ENCODE measurements around the gene SEL1L. TPM values are rescaled to one million over a fixed set of nuclear protein-coding genes. Genes with fewer than 3 reads are reported as not detected.
"Not testable (repeated sequence)": the region's sequence is repeated elsewhere in the genome, so short reads cannot be mapped to it uniquely, and the experiment has no call there.

SEL1L gene
- total and polyA plus RNA-seq, 2 experiments from 2014 or later, result 20.6 to 22.6 TPM

GRCh38 chr14:81465003-81465392 lies 68.7 kb downstream of the SEL1L start:
- ATAC-seq; H3K27me3 Mint-ChIP-seq (ENCODE audit: insufficient read depth, low read depth, poor library complexity); H3K4me1 ChIP-seq (ENCODE audit: insufficient read depth); H3K9me2 ChIP-seq (ENCODE audit: insufficient read depth); H3F3A ChIP-seq (replicated peaks; ENCODE audit: low read depth); H3K36me3 ChIP-seq (ENCODE audit: insufficient read depth); H3K79me2 ChIP-seq (replicated peaks; ENCODE audit: insufficient read depth); H3K4me1 Mint-ChIP-seq; H3K27ac ChIP-seq (ENCODE audit: low read depth); H3K27me3 ChIP-seq (ENCODE audit: insufficient read depth); H4K20me1 ChIP-seq (replicated peaks; ENCODE audit: insufficient read depth); H3K27ac Mint-ChIP-seq; H3K36me3 Mint-ChIP-seq (ENCODE audit: low read depth); DNase-seq (ENCODE audit: low spot score): not testable (repeated sequence)
- Mint-ChIP-seq H3K4me3 (peak overlapping the region; percentile 63; the same call in 2 of the 3 replicates), H3K9me3 (peaks cover 10% of the 10 kb centered on the region)
- peak overlapping the region; percentile 52 for H3K4me2 ChIP-seq
- H3K4me3 ChIP-seq, result peak overlapping the region; percentile 41
- H2AFZ ChIP-seq, result peak overlapping the region; percentile 82; the same call in 1 of the 2 replicates

- peaks cover 3% of the 10 kb centered on the region for H3K27me3 Mint-ChIP-seq (ENCODE audit: insufficient read depth, low read depth, poor library complexity)
- Histone ChIP-seq H3K79me2 (replicated peaks; ENCODE audit: insufficient read depth) (no peaks in the 10 kb centered on the region), H3K9me2 (ENCODE audit: insufficient read depth) (no peaks in the 10 kb centered on the region), H3K27me3 (ENCODE audit: insufficient read depth) (no peaks in the 10 kb centered on the region), H3K27ac (ENCODE audit: low read depth) (no peak overlapping the region), H3K4me2 (peak overlapping the region; percentile 52), H4K20me1 (replicated peaks; ENCODE audit: insufficient read depth) (no peaks in the 10 kb centered on the region), H3K4me1 (ENCODE audit: insufficient read depth) (no peaks in the 10 kb centered on the region), H3F3A (replicated peaks; ENCODE audit: low read depth) (no peaks in the 10 kb centered on the region), H2AFZ (peak overlapping the region; percentile 82; the same call in 1 of the 2 replicates), H3K4me3 (peak overlapping the region; percentile 41), H3K36me3 (ENCODE audit: insufficient read depth) (no peaks in the 10 kb centered on the region)
- DNase-seq (ENCODE audit: low spot score), result peak; percentile 80
- no peaks in the 10 kb centered on the region for H3K4me1 Mint-ChIP-seq
- peaks cover 10% of the 10 kb centered on the region for H3K9me3 Mint-ChIP-seq
- TF ChIP-seq EZH2phosphoT487 (IDR thresholded peaks at IDR 0.05; ENCODE audit: unreplicated experiment) (no peak), CREB1 (CRISPR knock-in tag; IDR thresholded peaks at IDR 0.05; ENCODE audit: low read depth) (no peak), ZNF331 (CRISPR knock-in tag; IDR thresholded peaks at IDR 0.05; ENCODE audit: low read depth) (no peak), CTCF (conservative IDR thresholded peaks at IDR 0.05; ENCODE audit: low read depth in 2 of 2) (peak; percentile 84 to 98)
- TF ChIP-seq, protein P1, sequence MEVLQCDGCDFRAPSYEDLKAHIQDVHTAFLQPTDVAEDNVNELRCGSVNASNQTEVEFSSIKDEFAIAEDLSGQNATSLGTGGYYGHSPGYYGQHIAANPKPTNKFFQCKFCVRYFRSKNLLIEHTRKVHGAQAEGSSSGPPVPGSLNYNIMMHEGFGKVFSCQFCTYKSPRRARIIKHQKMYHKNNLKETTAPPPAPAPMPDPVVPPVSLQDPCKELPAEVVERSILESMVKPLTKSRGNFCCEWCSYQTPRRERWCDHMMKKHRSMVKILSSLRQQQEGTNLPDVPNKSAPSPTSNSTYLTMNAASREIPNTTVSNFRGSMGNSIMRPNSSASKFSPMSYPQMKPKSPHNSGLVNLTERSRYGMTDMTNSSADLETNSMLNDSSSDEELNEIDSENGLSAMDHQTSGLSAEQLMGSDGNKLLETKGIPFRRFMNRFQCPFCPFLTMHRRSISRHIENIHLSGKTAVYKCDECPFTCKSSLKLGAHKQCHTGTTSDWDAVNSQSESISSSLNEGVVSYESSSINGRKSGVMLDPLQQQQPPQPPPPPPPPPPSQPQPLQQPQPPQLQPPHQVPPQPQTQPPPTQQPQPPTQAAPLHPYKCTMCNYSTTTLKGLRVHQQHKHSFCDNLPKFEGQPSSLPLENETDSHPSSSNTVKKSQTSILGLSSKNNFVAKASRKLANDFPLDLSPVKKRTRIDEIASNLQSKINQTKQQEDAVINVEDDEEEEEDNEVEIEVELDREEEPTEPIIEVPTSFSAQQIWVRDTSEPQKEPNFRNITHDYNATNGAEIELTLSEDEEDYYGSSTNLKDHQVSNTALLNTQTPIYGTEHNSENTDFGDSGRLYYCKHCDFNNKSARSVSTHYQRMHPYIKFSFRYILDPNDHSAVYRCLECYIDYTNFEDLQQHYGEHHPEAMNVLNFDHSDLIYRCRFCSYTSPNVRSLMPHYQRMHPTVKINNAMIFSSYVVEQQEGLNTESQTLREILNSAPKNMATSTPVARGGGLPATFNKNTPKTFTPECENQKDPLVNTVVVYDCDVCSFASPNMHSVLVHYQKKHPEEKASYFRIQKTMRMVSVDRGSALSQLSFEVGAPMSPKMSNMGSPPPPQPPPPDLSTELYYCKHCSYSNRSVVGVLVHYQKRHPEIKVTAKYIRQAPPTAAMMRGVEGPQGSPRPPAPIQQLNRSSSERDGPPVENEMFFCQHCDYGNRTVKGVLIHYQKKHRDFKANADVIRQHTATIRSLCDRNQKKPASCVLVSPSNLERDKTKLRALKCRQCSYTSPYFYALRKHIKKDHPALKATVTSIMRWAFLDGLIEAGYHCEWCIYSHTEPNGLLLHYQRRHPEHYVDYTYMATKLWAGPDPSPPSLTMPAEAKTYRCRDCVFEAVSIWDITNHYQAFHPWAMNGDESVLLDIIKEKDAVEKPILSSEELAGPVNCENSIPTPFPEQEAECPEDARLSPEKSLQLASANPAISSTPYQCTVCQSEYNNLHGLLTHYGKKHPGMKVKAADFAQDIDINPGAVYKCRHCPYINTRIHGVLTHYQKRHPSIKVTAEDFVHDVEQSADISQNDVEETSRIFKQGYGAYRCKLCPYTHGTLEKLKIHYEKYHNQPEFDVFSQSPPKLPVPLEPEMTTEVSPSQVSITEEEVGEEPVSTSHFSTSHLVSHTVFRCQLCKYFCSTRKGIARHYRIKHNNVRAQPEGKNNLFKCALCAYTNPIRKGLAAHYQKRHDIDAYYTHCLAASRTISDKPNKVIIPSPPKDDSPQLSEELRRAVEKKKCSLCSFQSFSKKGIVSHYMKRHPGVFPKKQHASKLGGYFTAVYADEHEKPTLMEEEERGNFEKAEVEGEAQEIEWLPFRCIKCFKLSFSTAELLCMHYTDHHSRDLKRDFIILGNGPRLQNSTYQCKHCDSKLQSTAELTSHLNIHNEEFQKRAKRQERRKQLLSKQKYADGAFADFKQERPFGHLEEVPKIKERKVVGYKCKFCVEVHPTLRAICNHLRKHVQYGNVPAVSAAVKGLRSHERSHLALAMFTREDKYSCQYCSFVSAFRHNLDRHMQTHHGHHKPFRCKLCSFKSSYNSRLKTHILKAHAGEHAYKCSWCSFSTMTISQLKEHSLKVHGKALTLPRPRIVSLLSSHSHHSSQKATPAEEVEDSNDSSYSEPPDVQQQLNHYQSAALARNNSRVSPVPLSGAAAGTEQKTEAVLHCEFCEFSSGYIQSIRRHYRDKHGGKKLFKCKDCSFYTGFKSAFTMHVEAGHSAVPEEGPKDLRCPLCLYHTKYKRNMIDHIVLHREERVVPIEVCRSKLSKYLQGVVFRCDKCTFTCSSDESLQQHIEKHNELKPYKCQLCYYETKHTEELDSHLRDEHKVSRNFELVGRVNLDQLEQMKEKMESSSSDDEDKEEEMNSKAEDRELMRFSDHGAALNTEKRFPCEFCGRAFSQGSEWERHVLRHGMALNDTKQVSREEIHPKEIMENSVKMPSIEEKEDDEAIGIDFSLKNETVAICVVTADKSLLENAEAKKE (CRISPR knock-in tag; IDR thresholded peaks at IDR 0.05), result no peak
- ATAC-seq, result peak; percentile 55
- peak overlapping the region; percentile 63; the same call in 2 of the 3 replicates for H3K4me3 Mint-ChIP-seq
- H3K36me3 Mint-ChIP-seq (ENCODE audit: low read depth), result peaks cover 5% of the 10 kb centered on the region; the same call in 1 of the 3 replicates
- no peak overlapping the region for H3K27ac Mint-ChIP-seq
Observed at GRCh38 chr14:81464253-81465002, 69.2 kb downstream of the SEL1L start.

- H3K27me3 ChIP-seq (ENCODE audit: insufficient read depth); H2AFZ ChIP-seq; H3K9me2 ChIP-seq (ENCODE audit: insufficient read depth); H3K79me2 ChIP-seq (replicated peaks; ENCODE audit: insufficient read depth); H4K20me1 ChIP-seq (replicated peaks; ENCODE audit: insufficient read depth); H3K4me3 Mint-ChIP-seq; ATAC-seq; H3K4me1 ChIP-seq (ENCODE audit: insufficient read depth); H3K4me1 Mint-ChIP-seq; H3F3A ChIP-seq (replicated peaks; ENCODE audit: low read depth); H3K27me3 Mint-ChIP-seq (ENCODE audit: insufficient read depth, low read depth, poor library complexity); H3K27ac Mint-ChIP-seq; DNase-seq (ENCODE audit: low spot score); H3K36me3 Mint-ChIP-seq (ENCODE audit: low read depth); H3K27ac ChIP-seq (ENCODE audit: low read depth); H3K36me3 ChIP-seq (ENCODE audit: insufficient read depth); H3K4me3 ChIP-seq; H3K4me2 ChIP-seq: not testable (repeated sequence)
- peaks cover 10% of the 10 kb centered on the region for H3K9me3 Mint-ChIP-seq
Observed at GRCh38 chr14:81462356-81462755, 71.3 kb downstream of the SEL1L start.
